ENCODE results near the gene PDIA2. TPM values are rescaled to one million over a fixed set of nuclear protein-coding genes. Genes with fewer than 3 reads are reported as not detected.

Gene PDIA2
- total RNA-seq, 1 experiment from 2014 or later: not detected

- no peaks in the 10 kb centered on the region; the same call in 1 of the 2 replicates for H3K36me3 ChIP-seq (ENCODE audit: low read depth, low read length)
These were observed 3.7 kb downstream of the PDIA2 start for GRCh38 chr16:286491-287297.

GRCh38 chr16:287298-287811 lies 4.4 kb downstream of the PDIA2 start:
- H3K4me1 ChIP-seq (ENCODE audit: insufficient read depth, low read length): no peaks in the 10 kb centered on the region
- H3K79me2 ChIP-seq (ENCODE audit: low read length): no peaks in the 10 kb centered on the region
- no peak overlapping the region for H2AFZ ChIP-seq (ENCODE audit: low read length)
- H3F3A ChIP-seq (ENCODE audit: low read length, unreplicated experiment): no peaks in the 10 kb centered on the region
- H3K27me3 ChIP-seq (ENCODE audit: low read length): no peaks in the 10 kb centered on the region
- CTCF ChIA-PET: no interaction called here
- H3K27ac ChIP-seq (ENCODE audit: low read length): no peak overlapping the region
- POLR2A ChIA-PET (ENCODE audit: unreplicated experiment): no interaction called here
- no peak overlapping the region for H3K4me3 ChIP-seq (ENCODE audit: low read length)
- H4K20me1 ChIP-seq (ENCODE audit: low read length): no peaks in the 10 kb centered on the region
- ATAC-seq (peak; percentile 29; the same call in 1 of the 2 replicates), DNase-seq (no peak)
- TF ChIP-seq CTCF (conservative IDR thresholded peaks at IDR 0.05; ENCODE audit: low read depth, low read length): no peak; the same call in 1 of the 2 replicates
- TF ChIP-seq EZH2 (IDR thresholded peaks at IDR 0.05; ENCODE audit: low read length, unreplicated experiment): no peak
- no peak for TF ChIP-seq EZH2phosphoT487 (IDR thresholded peaks at IDR 0.05; ENCODE audit: borderline replicate concordance, low read length)
- no peak overlapping the region for H3K4me2 ChIP-seq (ENCODE audit: low read length)
- no peaks in the 10 kb centered on the region for H3K9me2 ChIP-seq (replicated peaks; ENCODE audit: low read length)
- intact Hi-C loops (cut with micrococcal nuclease): no loop called here
- BruUV-seq (replicated peaks): no TSS peak
- H3K9me3 ChIP-seq (ENCODE audit: low read length): no peaks in the 10 kb centered on the region
- no peaks in the 10 kb centered on the region; the same call in 1 of the 2 replicates for H3K36me3 ChIP-seq (ENCODE audit: low read depth, low read length)
- H3K9ac ChIP-seq (ENCODE audit: low read length): no peak overlapping the region

More at GRCh38 chr16:286491-287297, 3.7 kb downstream of the PDIA2 start:
- Histone ChIP-seq H3K9me3 (ENCODE audit: low read length) (no peaks in the 10 kb centered on the region), H3K9me2 (replicated peaks; ENCODE audit: low read length) (no peaks in the 10 kb centered on the region), H3K4me2 (ENCODE audit: low read length) (no peak overlapping the region), H3K79me2 (ENCODE audit: low read length) (no peaks in the 10 kb centered on the region), H4K20me1 (ENCODE audit: low read length) (no peaks in the 10 kb centered on the region), H3F3A (ENCODE audit: low read length, unreplicated experiment) (no peaks in the 10 kb centered on the region), H3K27ac (ENCODE audit: low read length) (no peak overlapping the region), H2AFZ (ENCODE audit: low read length) (no peak overlapping the region), H3K4me1 (ENCODE audit: insufficient read depth, low read length) (no peaks in the 10 kb centered on the region), H3K27me3 (ENCODE audit: low read length) (0 out of 2 replicates have a peak, but pooled peaks cover under 1% of the 10 kb centered on the region), H3K4me3 (ENCODE audit: low read length) (no peak overlapping the region), H3K9ac (ENCODE audit: low read length) (no peak overlapping the region)
- CTCF ChIA-PET: no interaction called here
- POLR2A ChIA-PET (ENCODE audit: unreplicated experiment): no interaction called here
- DNase-seq: no peak
- no TSS peak for BruUV-seq (replicated peaks)
- ATAC-seq: no peak
- TF ChIP-seq EZH2phosphoT487 (IDR thresholded peaks at IDR 0.05; ENCODE audit: borderline replicate concordance, low read length) (no peak), EZH2 (IDR thresholded peaks at IDR 0.05; ENCODE audit: low read length, unreplicated experiment) (no peak)
- intact Hi-C loops (cut with micrococcal nuclease): no loop called here

- POLR2A ChIA-PET (ENCODE audit: unreplicated experiment): no interaction called here
These were observed 5.3 kb downstream of the PDIA2 start for GRCh38 chr16:287981-288920.

More at GRCh38 chr16:287981-288920, 5.3 kb downstream of the PDIA2 start:
- H4K20me1 ChIP-seq (ENCODE audit: low read length): no peaks in the 10 kb centered on the region
- no peaks in the 10 kb centered on the region for H3F3A ChIP-seq (ENCODE audit: low read length, unreplicated experiment)
- no peak overlapping the region for H2AFZ ChIP-seq (ENCODE audit: low read length)
- H3K9me2 ChIP-seq (replicated peaks; ENCODE audit: low read length): no peaks in the 10 kb centered on the region
- H3K4me2 ChIP-seq (ENCODE audit: low read length): no peak overlapping the region
- CTCF ChIA-PET: no interaction called here
- no peaks in the 10 kb centered on the region for H3K27me3 ChIP-seq (ENCODE audit: low read length)
- H3K9me3 ChIP-seq (ENCODE audit: low read length): no peaks in the 10 kb centered on the region
- H3K9ac ChIP-seq (ENCODE audit: low read length): no peak overlapping the region
- ATAC-seq: no peak
- no peaks in the 10 kb centered on the region for H3K79me2 ChIP-seq (ENCODE audit: low read length)
- no TSS peak for BruUV-seq (replicated peaks)
- no peaks in the 10 kb centered on the region for H3K4me1 ChIP-seq (ENCODE audit: insufficient read depth, low read length)
- TF ChIP-seq EZH2phosphoT487 (IDR thresholded peaks at IDR 0.05; ENCODE audit: borderline replicate concordance, low read length) (no peak), CTCF (conservative IDR thresholded peaks at IDR 0.05; ENCODE audit: low read depth, low read length) (no peak), EZH2 (IDR thresholded peaks at IDR 0.05; ENCODE audit: low read length, unreplicated experiment) (no peak)
- H3K36me3 ChIP-seq (ENCODE audit: low read depth, low read length): no peaks in the 10 kb centered on the region; the same call in 1 of the 2 replicates
- intact Hi-C loops (cut with micrococcal nuclease): no loop called here
- no peak overlapping the region for H3K27ac ChIP-seq (ENCODE audit: low read length)
- no peak overlapping the region for H3K4me3 ChIP-seq (ENCODE audit: low read length)
- no peak for DNase-seq

Measured in PC-3 (cell line).